GM21825 (cell line): ENCODE results near the gene TLCD3B.
A peak's percentile ranks its signal among the peaks of the same experiment; 100 is the strongest.

Experiments
- ATAC-seq: cut with Tn5 transposase; IDR thresholded peaks from one replicate; pipeline ENCODE4 v1.9.1; 2021; ENCODE audit warnings: mild to moderate bottlenecking, moderate library complexity; ENCODE audit not compliant: unreplicated experiment

TLCD3B gene

GRCh38 chr16:30030841-30031413 lies at the start of gene TLCD3B:
TSS of gene TLCD3B (minus strand) at chr16:30031271. CDS start at chr16:30030527, 744 bp downstream.
- ATAC-seq = no peak

GRCh38 chr16:30079480-30079879 lies 48.4 kb upstream of the TLCD3B start:
- ATAC-seq = no peak

- ATAC-seq = no peak
These were observed 47.7 kb upstream of the TLCD3B start for GRCh38 chr16:30078744-30079143.

- no peak for ATAC-seq
These were observed 46.6 kb upstream of the TLCD3B start for GRCh38 chr16:30077656-30078055.

- peak; percentile 14 for ATAC-seq
These were observed 45.3 kb upstream of the TLCD3B start for GRCh38 chr16:30076276-30076791.

GRCh38 chr16:30075503-30076275 lies 44.6 kb upstream of the TLCD3B start, which contains the start of gene PPP4C:
TSS of gene PPP4C (plus strand) at chr16:30075994. CDS start at chr16:30076378, 384 bp downstream.
- peak; percentile 75 for ATAC-seq

- ATAC-seq = no peak
These were observed 39.4 kb upstream of the TLCD3B start for GRCh38 chr16:30070490-30070889.

- ATAC-seq = no peak
These were observed 38.8 kb upstream of the TLCD3B start for GRCh38 chr16:30069611-30070462.

- ATAC-seq = no peak
These were observed 37.9 kb upstream of the TLCD3B start for GRCh38 chr16:30068750-30069610.

- no peak for ATAC-seq
These were observed 37.3 kb upstream of the TLCD3B start for GRCh38 chr16:30068333-30068732.

- no peak for ATAC-seq
These were observed 36.5 kb upstream of the TLCD3B start for GRCh38 chr16:30067584-30067916.

- no peak for ATAC-seq
These were observed 35.9 kb upstream of the TLCD3B start for GRCh38 chr16:30066761-30067583.

GRCh38 chr16:30065943-30066760 lies 35.1 kb upstream of the TLCD3B start:
- ATAC-seq = no peak

- ATAC-seq = peak; percentile 74
These were observed 34.3 kb upstream of the TLCD3B start, which contains the start of gene ALDOA for GRCh38 chr16:30065102-30065942. TSS of gene ALDOA (plus strand) at chr16:30065760. CDS start at chr16:30066898, 1,138 bp downstream.

GRCh38 chr16:30064729-30065101 lies 33.6 kb upstream of the TLCD3B start:
- no peak for ATAC-seq

- ATAC-seq = peak; percentile 34
These were observed 33.0 kb upstream of the TLCD3B start for GRCh38 chr16:30063893-30064728.
